Lung (tissue), 12 donors: ENCODE results near the gene XYLT1. TPM values are rescaled to one million over a fixed set of nuclear protein-coding genes. Genes with fewer than 3 reads are reported as not detected.
A peak's percentile ranks its signal among the peaks of the same experiment; 100 is the strongest.

ENCODE experiments used
- ATAC-seq: fragments of 200-7000 bp; cut with Tn5 transposase; one replicate; pipeline ENCODE4 v1.9.1; 2020; ENCODE audit warnings: moderate number of reproducible peaks; ENCODE audit not compliant: insufficient read depth, low FRiP score
- DNase-seq, 3 donors: peaks; one replicate each; pipeline ENCODE4 v3.0.0-alpha.2; 2013 to 2017
- H3K27ac ChIP-seq, 2 donors: one replicate each; pipeline ENCODE4 v1.5.1; 2013; ENCODE audit warnings: mild to moderate bottlenecking in 2 of 2, moderate library complexity in 2 of 2, control low read depth in 1 of 2, inconsistent platforms in 1 of 2, low read depth in 1 of 2, low read length in 1 of 2
- H3K27me3 ChIP-seq, 3 donors: one replicate each; pipeline ENCODE4 v1.5.1; 2013; ENCODE audit warnings: low read length in 2 of 3; ENCODE audit not compliant: control insufficient read depth in 3 of 3, insufficient read depth in 3 of 3
- H3K36me3 ChIP-seq, 4 donors: one replicate each; pipeline ENCODE4 v1.5.1; 2013; ENCODE audit warnings: low read length in 4 of 4, mild to moderate bottlenecking in 1 of 4, moderate library complexity in 1 of 4; ENCODE audit not compliant: control insufficient read depth in 4 of 4, insufficient read depth in 4 of 4
- H3K4me1 ChIP-seq, 5 donors: one replicate each; pipeline ENCODE4 v1.5.1; 2013; ENCODE audit warnings: low read length in 5 of 5, mild to moderate bottlenecking in 2 of 5, moderate library complexity in 1 of 5; ENCODE audit not compliant: control insufficient read depth in 5 of 5, insufficient read depth in 5 of 5
- H3K4me3 ChIP-seq: one replicate; pipeline ENCODE4 v1.5.1; 2013; ENCODE audit warnings: mild to moderate bottlenecking, control low read depth, moderate library complexity
- H3K9ac ChIP-seq, 2 donors: one replicate each; pipeline ENCODE4 v1.5.1; 2013; ENCODE audit warnings: low read length in 2 of 2, control low read depth in 1 of 2; ENCODE audit not compliant: insufficient read depth in 1 of 2
- H3K9me3 ChIP-seq, 4 donors: one replicate each; pipeline ENCODE4 v1.5.1; 2013; ENCODE audit warnings: low read length in 3 of 4, mild to moderate bottlenecking in 1 of 4, moderate library complexity in 1 of 4; ENCODE audit not compliant: control insufficient read depth in 4 of 4, insufficient read depth in 3 of 4
- WGBS, 2 donors: extraction: QIAGEN DNeasy Blood & Tissue Kit; methylation state at CpG; one replicate each; pipeline ENCODE4 v1.1.7; 2013; 5-methylcytosine and 5-hydroxymethylcytosine counted together
- polyA plus RNA-seq, 2 donors: library from polyadenylated mRNA; stranded (reverse); fragments of 200-250 nt; gene quantifications; one replicate each; pipeline ENCODE4 v1.2.1, GENCODE V29; 2013
- total RNA-seq, 2 donors: library from RNA; depleted of rRNA in 1 of 2; stranded (reverse); fragments of >200 nt in 1 of 2; gene quantifications; one replicate each; pipeline ENCODE4 v1.2.1, GENCODE V29; 2014 to 2021
- TF ChIP-seq, protein P1 (sequence below): IDR thresholded peaks from 2 replicates; pipeline ENCODE4 v1.5.1; 2012; ENCODE audit warnings: mild to moderate bottlenecking; ENCODE audit errors: control extremely low read depth, extremely low read depth
- donor health status: control.
- donor health status: control.
- donor health status: Bipolar disorder and iron deficiency.
- donor health status: healthy.
- donor health status: DM: yes; HTN: yes; CAD: no.

Gene XYLT1
- total and polyA plus RNA-seq, 4 donors = 1.4 to 11.5 (median 6.9) TPM

DNA sequence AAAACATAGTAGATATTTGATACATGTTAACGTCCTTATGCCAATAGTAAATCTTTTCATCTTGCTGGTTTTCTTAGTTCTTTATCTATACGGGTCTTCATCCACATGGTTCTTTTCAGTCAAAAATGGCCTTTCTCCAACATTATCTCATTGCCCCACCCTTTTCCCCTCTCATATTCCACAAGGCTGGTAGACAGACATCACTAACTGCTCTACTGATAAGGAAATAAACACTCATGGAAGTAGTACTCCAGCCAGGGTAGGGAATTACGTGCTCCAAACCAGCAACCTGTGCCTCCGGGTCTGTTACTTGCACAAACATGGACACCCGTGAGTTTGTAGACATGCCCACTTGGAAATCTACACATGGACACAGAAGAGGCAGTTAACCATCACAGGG lies 141.4 kb downstream of the XYLT1 start:
- Histone ChIP-seq H3K27me3 (no peaks in the 10 kb centered on the region), H3K36me3 (no peaks in the 10 kb centered on the region), H3K27ac (peak overlapping the region in 1 of 2 donors; percentile 24), H3K9ac (no peak overlapping the region), H3K4me3 (no peak overlapping the region), H3K9me3 (no peaks in the 10 kb centered on the region), H3K4me1 (peaks cover 0 to 17% (median 4%) of the 10 kb centered on the region in 5 donors)
- DNase-seq (peak in 1 of 3 donors; percentile 21), ATAC-seq (no peak)
- WGBS, 2 donors = 59 to 84% methylated on average over 5 of the region's 5 CpGs
- TF ChIP-seq, protein P1, sequence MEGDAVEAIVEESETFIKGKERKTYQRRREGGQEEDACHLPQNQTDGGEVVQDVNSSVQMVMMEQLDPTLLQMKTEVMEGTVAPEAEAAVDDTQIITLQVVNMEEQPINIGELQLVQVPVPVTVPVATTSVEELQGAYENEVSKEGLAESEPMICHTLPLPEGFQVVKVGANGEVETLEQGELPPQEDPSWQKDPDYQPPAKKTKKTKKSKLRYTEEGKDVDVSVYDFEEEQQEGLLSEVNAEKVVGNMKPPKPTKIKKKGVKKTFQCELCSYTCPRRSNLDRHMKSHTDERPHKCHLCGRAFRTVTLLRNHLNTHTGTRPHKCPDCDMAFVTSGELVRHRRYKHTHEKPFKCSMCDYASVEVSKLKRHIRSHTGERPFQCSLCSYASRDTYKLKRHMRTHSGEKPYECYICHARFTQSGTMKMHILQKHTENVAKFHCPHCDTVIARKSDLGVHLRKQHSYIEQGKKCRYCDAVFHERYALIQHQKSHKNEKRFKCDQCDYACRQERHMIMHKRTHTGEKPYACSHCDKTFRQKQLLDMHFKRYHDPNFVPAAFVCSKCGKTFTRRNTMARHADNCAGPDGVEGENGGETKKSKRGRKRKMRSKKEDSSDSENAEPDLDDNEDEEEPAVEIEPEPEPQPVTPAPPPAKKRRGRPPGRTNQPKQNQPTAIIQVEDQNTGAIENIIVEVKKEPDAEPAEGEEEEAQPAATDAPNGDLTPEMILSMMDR = no peak

DNA sequence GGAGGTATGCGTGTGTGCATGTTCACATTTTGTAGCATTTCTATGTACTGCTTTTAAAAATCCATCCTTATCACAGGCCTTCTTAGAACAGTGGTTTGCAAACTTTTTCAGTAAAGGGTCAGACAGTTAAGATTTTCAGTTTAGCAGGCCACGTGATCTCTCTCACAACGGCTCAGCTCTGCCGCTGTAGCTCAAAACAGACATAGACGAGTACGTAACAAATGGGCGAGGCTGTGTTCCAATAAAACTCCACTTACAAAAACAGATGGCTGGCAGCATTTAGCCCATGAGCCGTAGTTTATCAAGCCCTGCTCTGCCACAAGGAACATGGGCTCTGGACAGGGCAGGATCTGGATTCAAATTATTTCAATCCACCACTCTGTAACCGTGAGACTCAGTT lies 141.8 kb downstream of the XYLT1 start:
- Histone ChIP-seq H3K4me3 (no peak overlapping the region), H3K27me3 (no peaks in the 10 kb centered on the region), H3K4me1 (peaks cover 0 to 17% (median 4%) of the 10 kb centered on the region in 5 donors), H3K27ac (no peak overlapping the region), H3K9me3 (no peaks in the 10 kb centered on the region), H3K9ac (peak overlapping the region in 1 of 2 donors; percentile 7), H3K36me3 (no peaks in the 10 kb centered on the region)
- DNase-seq = peak; percentile 29 to 70 (median 60)
- 62 to 81% methylated on average over 9 of the region's 9 CpGs for WGBS, 2 donors
- no peak for ATAC-seq
- TF ChIP-seq, protein P1 = no peak

DNA sequence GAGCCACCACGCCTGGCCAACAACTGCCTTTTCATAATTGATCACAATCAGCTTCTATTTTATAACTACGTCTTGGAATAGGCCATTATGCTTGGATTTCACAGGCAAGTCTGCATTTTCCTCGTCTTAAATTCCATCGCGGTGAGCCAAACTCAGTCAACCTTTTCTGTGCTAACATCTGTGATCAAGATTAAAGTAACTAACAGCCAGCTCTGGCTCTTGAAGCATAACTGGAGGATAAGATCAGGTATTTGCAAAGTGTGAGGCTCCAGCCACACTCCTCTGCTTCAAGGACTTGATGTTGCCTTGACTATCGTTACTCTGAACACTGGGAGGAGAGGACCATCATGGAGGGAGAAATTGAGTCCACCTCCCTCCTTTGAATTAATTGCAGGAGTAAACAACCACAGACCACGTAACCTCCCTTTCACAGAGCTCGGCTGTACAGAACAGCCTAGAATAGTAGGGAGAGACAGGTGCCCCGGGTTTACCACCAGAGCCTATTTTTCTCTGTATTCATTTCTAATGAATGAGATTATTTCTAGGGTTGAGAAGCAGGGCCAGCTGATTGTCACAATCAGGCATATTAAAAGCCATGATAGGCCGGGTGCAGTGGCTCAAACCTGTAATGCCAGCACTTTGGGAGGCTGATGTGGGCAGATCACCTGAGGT lies 143.0 kb downstream of the XYLT1 start:
- no peaks in the 10 kb centered on the region for H3K36me3 ChIP-seq
- H3K9me3 ChIP-seq = no peaks in the 10 kb centered on the region
- H3K27ac ChIP-seq = no peak overlapping the region
- no peaks in the 10 kb centered on the region for H3K27me3 ChIP-seq
- DNase-seq (no peak), ATAC-seq (no peak)
- no peak overlapping the region for H3K9ac ChIP-seq
- peaks cover 0 to 23% (median 5%) of the 10 kb centered on the region in 5 donors for H3K4me1 ChIP-seq
- WGBS, 2 donors = 83 to 86% methylated on average over 10 of the region's 10 CpGs
- TF ChIP-seq, protein P1 = no peak
- H3K4me3 ChIP-seq = no peak overlapping the region
